Neural progenitor cell (in vitro differentiated cells): Measurements from ENCODE around the gene GDPD4.

Experiments
- CTCF ChIP-seq: fragments of 200-600 bp; sonication (generic); IDR thresholded peaks from 2 replicates; pipeline ENCODE4 v1.5.1; 2017; ENCODE audit warnings: antibody characterized with exemption, mild to moderate bottlenecking
- EZH2 ChIP-seq: fragments of 200-600 bp; sonication (generic); IDR thresholded peaks from 2 replicates; pipeline ENCODE4 v1.6.1; 2017; ENCODE audit warnings: antibody characterized with exemption, mild to moderate bottlenecking, moderate library complexity

GRCh38 chr11:77211594-77212251 is 89.8 kb downstream of the GDPD4 start:
- TF ChIP-seq EZH2 (no peak), CTCF (no peak)
